Activated CD8-positive, alpha-beta memory T cell treated with anti-CD3 and anti-CD28 coated beads for 4 hours (primary cell): ENCODE measurements around the gene TFAP2D.

Experiments
- DNase-seq, 2 donors: peaks; one replicate each; pipeline ENCODE4 v3.0.0-alpha.2; 2020; ENCODE audit warnings: low read depth in 2 of 2

The TFAP2D gene

GRCh38 chr6:50713226-50713625 is at the start of gene TFAP2D:
Gene TFAP2D (plus strand): TSS chr6:50713526. CDS start chr6:50714056, 530 bp downstream.
- DNase-seq, result no peak

DNA sequence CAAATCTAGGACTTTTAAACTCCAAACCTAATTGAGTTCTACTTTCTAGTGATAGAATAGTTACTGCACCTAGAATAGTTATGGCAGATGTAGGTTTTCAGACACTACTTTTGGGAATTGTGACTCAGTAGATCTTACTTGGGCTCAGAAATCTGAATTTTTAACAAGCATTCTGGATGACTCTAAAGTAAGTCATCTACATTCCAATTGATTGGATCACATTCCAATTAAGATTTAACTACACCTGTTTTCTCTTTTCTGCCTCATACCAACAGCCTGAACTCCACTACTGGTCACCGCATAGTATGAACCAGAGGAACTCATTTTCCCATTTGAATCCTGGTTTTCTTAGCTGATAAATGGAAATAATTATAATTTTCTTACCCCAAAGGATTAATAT is 49.5 kb upstream of the TFAP2D start:
- DNase-seq, result no peak

- DNase-seq, result no peak
These were observed 47.2 kb upstream of the TFAP2D start for GRCh38 chr6:50666089-50666488.

DNA sequence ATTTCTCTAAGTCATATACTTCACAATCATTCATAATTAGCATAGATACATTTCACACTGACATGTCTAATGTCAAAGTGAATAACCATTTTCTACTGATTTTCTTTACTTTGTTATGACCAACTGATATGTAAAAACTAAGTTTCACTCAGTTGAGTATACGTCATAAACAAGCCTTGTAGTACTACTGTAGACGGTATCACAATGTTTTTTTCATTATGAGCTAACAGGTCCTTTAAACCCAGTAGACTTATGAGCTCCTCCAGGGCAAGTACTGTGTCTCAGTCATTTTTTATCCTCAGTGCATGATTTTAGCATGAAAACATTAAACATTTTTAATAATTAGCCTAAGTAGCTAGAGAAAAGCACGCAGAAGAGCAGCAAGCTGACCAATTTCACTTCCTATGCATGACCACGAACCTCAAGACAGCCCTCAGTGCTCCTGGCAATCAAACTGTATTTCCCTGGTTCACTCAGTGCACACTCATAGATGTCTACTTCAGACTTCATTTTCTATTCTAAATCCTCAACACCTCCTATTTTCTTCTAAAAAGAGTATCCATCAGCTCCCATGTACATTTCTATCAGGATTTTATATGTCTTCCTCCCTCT is 32.0 kb upstream of the TFAP2D start:
- no peak for DNase-seq

GRCh38 chr6:50689210-50689609 is 24.1 kb upstream of the TFAP2D start:
- DNase-seq, result no peak

- DNase-seq, result no peak
These were observed 21.4 kb upstream of the TFAP2D start for GRCh38 chr6:50691814-50692495.

GRCh38 chr6:50698546-50698945 is 14.8 kb upstream of the TFAP2D start:
- DNase-seq, result no peak

GRCh38 chr6:50699051-50699775 is 14.1 kb upstream of the TFAP2D start:
- DNase-seq, result no peak

GRCh38 chr6:50706575-50706974 is 6.8 kb upstream of the TFAP2D start:
- DNase-seq, result no peak

DNA sequence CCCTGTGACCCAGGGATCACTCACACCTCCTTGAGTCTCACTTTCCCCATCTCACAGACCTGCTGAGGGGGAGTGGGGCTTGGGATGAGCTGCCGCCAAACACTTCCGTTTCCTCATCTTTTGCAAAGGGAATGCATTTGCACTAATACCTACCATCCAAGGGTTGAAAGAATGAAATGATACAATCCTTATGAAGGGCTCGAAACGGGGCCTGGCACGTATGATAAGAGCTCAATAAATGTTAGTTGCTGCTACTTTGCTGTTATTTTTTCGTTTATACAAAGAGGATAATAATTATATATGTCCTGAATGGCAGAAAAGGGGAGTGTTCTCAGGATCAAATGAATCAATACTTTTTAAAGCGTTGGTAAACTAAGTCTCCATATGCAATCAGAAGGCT is 6.1 kb upstream of the TFAP2D start:
- DNase-seq, result no peak

GRCh38 chr6:50707652-50708300 is 5.5 kb upstream of the TFAP2D start:
- DNase-seq, result no peak

DNA sequence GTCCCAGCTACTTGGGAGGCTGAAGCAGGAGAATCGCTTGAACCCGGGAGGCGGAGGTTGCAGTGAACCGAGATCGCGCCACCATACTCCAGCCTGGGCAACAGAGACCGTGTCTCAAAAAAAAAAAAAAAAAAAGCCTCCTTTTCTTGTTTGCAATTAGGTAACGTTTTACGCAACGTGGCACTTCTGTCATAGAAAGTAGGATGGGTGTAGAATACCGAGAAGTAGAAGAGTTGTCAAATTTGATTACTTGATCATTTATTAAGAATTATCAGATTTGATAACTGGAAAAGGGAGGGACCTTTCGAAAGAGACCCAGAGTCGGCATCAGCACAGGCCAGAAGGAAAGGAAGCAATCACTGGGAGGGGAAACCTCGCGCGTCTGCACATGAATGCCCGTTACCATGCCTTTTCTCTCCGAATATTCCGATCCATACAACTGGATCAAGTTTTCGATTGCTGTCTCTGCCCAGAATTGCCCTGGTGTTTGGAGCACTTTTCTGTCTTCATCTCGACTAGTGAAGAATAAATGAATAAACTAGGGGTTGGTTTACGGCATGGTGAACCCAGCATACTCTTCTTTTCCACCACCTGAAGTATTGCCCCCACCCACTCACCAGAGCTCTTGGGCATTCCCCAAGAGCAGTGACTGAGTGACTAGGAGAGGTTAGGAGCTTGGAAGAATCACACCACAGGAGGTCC is 4.5 kb upstream of the TFAP2D start:
- DNase-seq, result no peak

GRCh38 chr6:50709366-50709734 is 4.0 kb upstream of the TFAP2D start:
- DNase-seq, result no peak

GRCh38 chr6:50711686-50712085 is 1.6 kb upstream of the TFAP2D start:
- DNase-seq, result no peak

DNA sequence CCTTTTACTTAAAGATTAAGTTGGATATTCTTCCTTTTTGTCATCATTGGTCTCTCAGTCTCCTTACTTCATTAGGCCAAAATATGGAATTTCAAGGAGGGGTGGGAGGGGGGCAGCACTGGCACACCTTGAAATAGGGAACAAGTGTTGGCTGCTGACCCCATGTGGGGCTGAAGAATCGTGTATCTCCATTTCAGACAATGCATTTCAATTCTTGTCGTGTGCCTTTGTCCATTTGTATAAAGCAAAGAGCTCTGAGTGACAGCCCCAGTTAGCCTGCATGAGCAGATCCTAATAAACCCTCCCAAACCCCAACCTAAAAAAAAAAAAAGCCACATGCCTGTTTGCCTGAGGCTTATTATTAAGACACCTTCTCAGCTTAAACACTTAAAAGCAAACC is 1.0 kb upstream of the TFAP2D start:
- DNase-seq, result no peak

- no peak for DNase-seq
These were observed 706 bp downstream of the TFAP2D start for GRCh38 chr6:50713977-50714486.

DNA sequence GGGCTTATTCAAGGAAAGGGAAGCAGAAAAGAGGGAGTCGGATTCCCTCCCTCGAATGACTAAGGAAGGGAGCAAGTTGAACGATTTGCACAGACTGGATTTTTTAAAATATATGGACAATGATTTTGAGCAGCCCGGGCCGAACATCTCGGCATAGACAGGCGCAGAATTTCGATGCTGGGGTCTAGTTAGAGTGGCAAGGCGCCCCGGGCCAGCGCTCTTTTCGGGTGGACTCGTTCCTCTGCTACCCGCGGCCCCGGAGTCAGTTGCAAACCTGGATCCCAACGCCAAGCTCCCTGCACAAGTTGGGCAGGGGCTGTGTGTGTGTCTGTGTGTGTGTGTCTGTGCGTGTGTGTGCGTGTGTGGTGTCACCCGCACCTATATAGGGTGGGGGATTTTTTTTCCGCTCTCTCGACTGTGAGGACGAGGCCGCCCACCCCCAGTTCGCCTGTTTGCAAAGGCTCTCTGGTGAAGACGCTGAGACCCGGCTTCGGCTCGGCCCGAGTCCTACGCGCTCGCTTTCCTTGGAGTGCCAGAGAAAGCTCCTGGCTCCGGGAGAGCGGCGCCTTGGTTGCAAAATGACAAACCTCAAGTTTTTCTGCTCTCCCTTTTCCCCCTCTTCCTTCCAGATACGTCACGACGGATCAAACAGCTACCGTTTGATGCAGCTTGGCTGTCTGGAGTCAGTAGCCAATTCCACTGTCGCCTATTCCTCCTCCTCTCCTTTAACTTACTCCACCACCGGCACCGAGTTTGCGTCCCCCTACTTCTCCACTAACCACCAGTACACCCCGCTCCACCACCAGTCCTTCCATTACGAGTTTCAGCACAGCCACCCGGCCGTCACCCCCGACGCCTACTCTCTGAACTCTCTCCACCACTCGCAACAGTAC is 1.4 kb downstream of the TFAP2D start:
- no peak for DNase-seq

DNA sequence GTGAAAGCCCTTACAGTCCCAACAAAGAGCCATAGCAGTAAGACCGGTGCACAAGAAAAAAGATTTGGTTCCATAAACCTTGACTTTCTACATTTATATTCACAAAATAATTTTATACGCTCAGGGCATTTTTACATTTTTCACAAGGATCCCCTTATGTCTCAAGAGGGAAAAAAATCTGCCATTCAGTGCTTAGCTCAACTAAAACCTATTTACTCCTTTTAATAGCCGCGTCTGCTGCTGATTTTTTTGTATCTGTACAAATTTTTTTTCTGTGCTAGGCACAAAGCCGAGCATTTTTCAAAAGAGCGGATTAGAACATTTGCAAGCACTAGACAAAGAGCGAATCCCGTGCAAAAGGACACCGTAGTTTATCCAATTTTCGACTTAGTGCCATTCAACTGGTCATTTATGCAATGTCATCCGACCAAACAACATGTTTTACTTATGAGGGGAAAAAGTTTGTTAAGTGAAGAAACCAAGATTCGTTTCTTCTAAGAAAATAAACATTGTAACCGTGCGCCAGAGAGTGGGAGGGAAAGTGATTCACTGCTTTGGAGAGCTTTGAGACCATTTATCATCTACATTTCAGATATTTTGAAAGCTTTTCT is 3.7 kb downstream of the TFAP2D start:
- no peak for DNase-seq

DNA sequence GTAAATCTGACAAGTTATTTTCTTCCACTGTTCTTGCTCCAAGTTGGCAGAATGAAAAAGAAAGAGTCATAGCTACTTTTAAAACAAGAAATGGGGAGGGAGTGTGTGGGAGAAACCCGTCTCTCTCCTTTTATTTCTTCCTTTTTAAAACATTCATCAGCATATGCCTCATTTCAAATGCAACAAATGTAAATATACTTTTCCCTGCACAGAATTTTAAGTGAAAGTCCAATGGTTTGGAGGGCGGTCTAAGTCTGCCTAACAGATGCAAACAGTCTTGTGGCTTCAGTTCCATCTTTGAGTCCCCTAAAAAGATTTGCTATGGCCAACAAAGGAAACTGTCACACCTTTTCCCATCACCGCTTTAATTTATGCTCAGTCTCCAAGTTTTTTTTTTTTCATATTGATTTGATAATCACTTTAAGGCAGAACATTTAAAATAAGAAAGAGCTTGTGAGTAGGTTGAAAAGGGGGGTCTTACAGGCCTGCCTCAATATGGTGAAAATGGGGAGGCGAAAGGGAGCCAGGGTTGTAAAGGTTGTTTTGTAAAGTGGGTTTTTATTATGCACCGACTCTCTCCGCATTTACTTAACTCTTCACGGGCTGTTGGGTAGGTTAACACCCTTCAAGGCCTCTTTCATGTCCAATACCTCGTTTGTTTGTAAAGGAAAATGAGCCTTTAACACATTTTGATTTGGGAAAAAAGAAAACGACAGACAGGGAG is 4.6 kb downstream of the TFAP2D start:
- DNase-seq, result no peak

GRCh38 chr6:50718566-50718965 is 5.2 kb downstream of the TFAP2D start:
- no peak for DNase-seq
